ENCODE measurements around the gene MTCL1.

DNA sequence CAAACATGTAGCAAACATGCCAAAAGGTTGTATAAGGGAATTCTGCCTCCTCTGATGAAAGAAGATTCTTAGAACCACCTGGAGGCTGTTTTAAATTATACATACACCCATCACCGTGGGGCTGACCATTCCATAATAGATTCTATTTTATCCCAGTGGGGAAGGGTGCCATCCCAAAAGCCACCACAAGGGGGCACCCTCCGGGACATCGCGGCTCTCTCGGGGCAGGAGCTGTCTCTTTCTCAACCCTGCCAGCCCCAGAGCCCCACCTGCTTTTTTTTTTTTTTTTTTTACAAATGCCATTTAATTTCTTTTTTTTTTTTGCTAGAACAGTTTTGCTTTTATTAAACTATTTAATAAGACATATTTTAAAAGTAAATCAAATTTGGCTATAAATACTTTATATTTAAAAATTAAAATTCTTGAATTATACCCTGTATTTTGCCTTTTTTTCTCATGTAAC, 8.6 kb upstream of the MTCL1 start:
- TF ChIP-seq POLR2A (IDR thresholded peaks at IDR 0.05): no peak
- TF ChIP-seq, protein P1, sequence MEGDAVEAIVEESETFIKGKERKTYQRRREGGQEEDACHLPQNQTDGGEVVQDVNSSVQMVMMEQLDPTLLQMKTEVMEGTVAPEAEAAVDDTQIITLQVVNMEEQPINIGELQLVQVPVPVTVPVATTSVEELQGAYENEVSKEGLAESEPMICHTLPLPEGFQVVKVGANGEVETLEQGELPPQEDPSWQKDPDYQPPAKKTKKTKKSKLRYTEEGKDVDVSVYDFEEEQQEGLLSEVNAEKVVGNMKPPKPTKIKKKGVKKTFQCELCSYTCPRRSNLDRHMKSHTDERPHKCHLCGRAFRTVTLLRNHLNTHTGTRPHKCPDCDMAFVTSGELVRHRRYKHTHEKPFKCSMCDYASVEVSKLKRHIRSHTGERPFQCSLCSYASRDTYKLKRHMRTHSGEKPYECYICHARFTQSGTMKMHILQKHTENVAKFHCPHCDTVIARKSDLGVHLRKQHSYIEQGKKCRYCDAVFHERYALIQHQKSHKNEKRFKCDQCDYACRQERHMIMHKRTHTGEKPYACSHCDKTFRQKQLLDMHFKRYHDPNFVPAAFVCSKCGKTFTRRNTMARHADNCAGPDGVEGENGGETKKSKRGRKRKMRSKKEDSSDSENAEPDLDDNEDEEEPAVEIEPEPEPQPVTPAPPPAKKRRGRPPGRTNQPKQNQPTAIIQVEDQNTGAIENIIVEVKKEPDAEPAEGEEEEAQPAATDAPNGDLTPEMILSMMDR (IDR thresholded peaks at IDR 0.05): peak; percentile 75 to 97 (median 88)

All from adrenal gland (tissue), 5 donors.